ENCODE results near the gene GRIK4. TPM values are rescaled to one million over a fixed set of nuclear protein-coding genes. Genes with fewer than 3 reads are reported as not detected.

The GRIK4 gene
- total and polyA plus RNA-seq, 9 of the 15 experiments (the other 6 are each of a cell fraction or from before 2014, with no cell fraction given) = not detected

DNA sequence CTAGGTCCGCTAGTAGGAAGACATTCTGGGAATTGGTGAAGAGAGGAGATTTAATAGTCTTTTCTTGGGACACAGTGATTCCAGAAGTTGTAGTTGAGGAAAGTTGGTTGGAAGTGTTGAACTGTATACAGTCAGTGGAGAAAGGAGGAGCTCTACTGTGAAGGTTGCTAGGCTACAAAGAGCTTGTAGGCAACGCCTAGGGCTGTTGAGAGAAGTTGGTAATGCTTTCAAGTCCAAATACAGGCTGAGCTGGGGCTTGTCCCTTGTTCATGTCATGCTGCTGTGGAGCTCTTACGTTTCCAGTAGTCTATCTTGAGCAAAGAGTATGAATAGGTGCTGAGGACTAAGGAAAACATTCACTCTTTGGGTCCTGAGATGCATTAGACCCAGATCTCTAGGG is 513.4 kb downstream of the GRIK4 start:
- no peaks in the 10 kb centered on the region for H3K36me3 ChIP-seq (ENCODE audit: control insufficient read depth, insufficient read depth, low read length)
- BruUV-seq (replicated peaks) = no TSS peak
- TF ChIP-seq RFX1 (IDR thresholded peaks at IDR 0.05) (peak; percentile 46), BDP1 (IDR thresholded peaks at IDR 0.05; ENCODE audit: insufficient read depth, insufficient read length) (no peak), NBN (IDR thresholded peaks at IDR 0.05; ENCODE audit: low read depth) (no peak), ZNF146 (CRISPR knock-in tag; IDR thresholded peaks at IDR 0.05; ENCODE audit: unreplicated experiment) (no peak)
- H2AFZ ChIP-seq (ENCODE audit: low read depth, low read length) = no peak overlapping the region
- CTCF ChIA-PET (ENCODE audit: low intra/inter-chr PET ratio) = no interaction called here
- ATAC-seq = no peak; the same call in 2 of the 3 replicates
- H3K9me3 ChIP-seq (replicated peaks; ENCODE audit: control insufficient read depth, insufficient read depth, low read depth, low read length) = no peaks in the 10 kb centered on the region
- peak in 1 of 4 experiments; percentile 7 for DNase-seq (ENCODE audit: extremely low read depth in 1 of 4, low spot score in 3 of 4)
- peak overlapping the region; percentile 72; the same call in 1 of the 2 replicates for H3K4me2 ChIP-seq (ENCODE audit: insufficient read depth, low read length)
- H3K9ac ChIP-seq (ENCODE audit: insufficient read depth in 1 of 2, low read depth in 2 of 2, low read length in 2 of 2) = peak overlapping the region in 1 of 2 experiments; percentile 87; a peak in 1 of 4 replicates
- intact Hi-C loops (cut with micrococcal nuclease) = no loop called here
- peak overlapping the region; percentile 53; the same call in 1 of the 2 replicates for H3K4me3 ChIP-seq
- H3K79me2 ChIP-seq (ENCODE audit: control insufficient read depth, insufficient read depth, low read length) = peaks cover 5% of the 10 kb centered on the region; the same call in 1 of the 3 replicates
- peaks cover 3 to 11% of the 10 kb centered on the region in 2 experiments; a peak in 3 of 5 replicates for H3K4me1 ChIP-seq (replicated peaks in 1 of 2; ENCODE audit: control insufficient read depth in 2 of 2, insufficient read depth in 2 of 2, low read length in 2 of 2)
- no peak for FAIRE-seq
- no peaks in the 10 kb centered on the region; the same call in 1 of the 2 replicates for H4K20me1 ChIP-seq (replicated peaks; ENCODE audit: control insufficient read depth, insufficient read depth, low read length)
- H3K27ac ChIP-seq (ENCODE audit: extremely low read depth, low read depth, low read length) = no peak overlapping the region
- POLR2A ChIA-PET = interaction anchor here (0.6 to 0.9 kb wide), 3 partner anchors 35 to 951 kb away, joined by 3 read pairs; no protein-coding TSS in a partner anchor
- H3K27me3 ChIP-seq (ENCODE audit: control insufficient read depth in 2 of 2, insufficient read depth in 2 of 2, low read length in 2 of 2) = no peaks in the 10 kb centered on the region
- 39% methylated on average over 3 of the region's 3 CpGs for WGBS (ENCODE audit: insufficient coverage, low coverage, missing lambda C conversion rate)
- no peaks in the 10 kb centered on the region for H3K9me1 ChIP-seq (ENCODE audit: control insufficient read depth, insufficient read depth, low read length)
- in situ Hi-C loops (cut with MboI) = no loop called here

DNA sequence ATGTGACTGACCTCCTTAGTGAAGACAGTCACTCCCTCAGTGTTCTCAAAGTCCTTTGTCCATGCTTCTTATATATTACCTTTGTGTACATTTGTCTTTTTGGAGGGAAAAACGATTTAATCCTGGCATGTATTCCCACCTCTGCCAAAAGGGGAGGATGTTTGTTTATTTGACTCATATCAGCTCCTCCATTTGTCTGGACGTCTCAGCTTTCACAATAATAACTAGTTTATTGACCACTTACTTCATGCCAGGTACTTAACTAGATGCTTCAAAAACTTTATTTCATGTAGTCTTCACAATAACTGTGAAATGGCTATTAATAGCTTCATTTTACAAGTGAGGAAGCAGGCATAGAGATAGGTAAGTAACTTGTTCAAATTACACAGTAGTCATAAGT is 517.6 kb downstream of the GRIK4 start:
- Histone ChIP-seq H3K4me1 (replicated peaks in 1 of 2; ENCODE audit: control insufficient read depth in 2 of 2, insufficient read depth in 2 of 2, low read length in 2 of 2) (peaks cover 3 to 6% of the 10 kb centered on the region in 2 experiments; a peak in 3 of 5 replicates), H2AFZ (ENCODE audit: low read depth, low read length) (no peak overlapping the region), H3K79me2 (ENCODE audit: control insufficient read depth, insufficient read depth, low read length) (peaks cover 5% of the 10 kb centered on the region; the same call in 1 of the 3 replicates), H3K27me3 (ENCODE audit: control insufficient read depth in 2 of 2, insufficient read depth in 2 of 2, low read length in 2 of 2) (no peaks in the 10 kb centered on the region), H3K9ac (ENCODE audit: insufficient read depth in 1 of 2, low read depth in 2 of 2, low read length in 2 of 2) (no peak overlapping the region), H3K4me2 (ENCODE audit: insufficient read depth, low read length) (no peak overlapping the region), H3K36me3 (ENCODE audit: control insufficient read depth, insufficient read depth, low read length) (no peaks in the 10 kb centered on the region), H3K9me3 (replicated peaks; ENCODE audit: control insufficient read depth, insufficient read depth, low read depth, low read length) (no peaks in the 10 kb centered on the region), H3K4me3 (no peak overlapping the region), H3K9me1 (ENCODE audit: control insufficient read depth, insufficient read depth, low read length) (no peaks in the 10 kb centered on the region), H3K27ac (ENCODE audit: extremely low read depth, low read depth, low read length) (no peak overlapping the region), H4K20me1 (replicated peaks; ENCODE audit: control insufficient read depth, insufficient read depth, low read length) (no peaks in the 10 kb centered on the region; the same call in 1 of the 2 replicates)
- WGBS (ENCODE audit: insufficient coverage, low coverage, missing lambda C conversion rate) = 0% methylated on average over 2 of the region's 2 CpGs
- POLR2A ChIA-PET = interaction anchor here (1.1 kb wide), 1 partner anchor 16 kb away, joined by 3 read pairs; no protein-coding TSS in a partner anchor
- no TSS peak for BruUV-seq (replicated peaks)
- DNase-seq (ENCODE audit: extremely low read depth in 1 of 4, low spot score in 3 of 4) = no peak
- in situ Hi-C loops (cut with MboI) = no loop called here
- intact Hi-C loops (cut with micrococcal nuclease) = no loop called here
- no peak for FAIRE-seq
- ATAC-seq = no peak
- CTCF ChIA-PET (ENCODE audit: low intra/inter-chr PET ratio) = no interaction called here
- TF ChIP-seq ZNF551 (CRISPR knock-in tag; IDR thresholded peaks at IDR 0.05) (no peak), ZNF324 (CRISPR knock-in tag; IDR thresholded peaks at IDR 0.05) (no peak), IFI16 (CRISPR knock-in tag; IDR thresholded peaks at IDR 0.05) (no peak), ZNF445 (CRISPR knock-in tag; IDR thresholded peaks at IDR 0.05; ENCODE audit: low read depth) (no peak)

All from K562 (cell line).